ENCODE results near the gene UCK1. TPM values are rescaled to one million over a fixed set of nuclear protein-coding genes. Genes with fewer than 3 reads are reported as not detected.
"Not testable (repeated sequence)": the region's sequence is repeated elsewhere in the genome, so short reads cannot be mapped to it uniquely, and the experiment has no call there.

Gene UCK1
- total and polyA plus RNA-seq, 2 of the 8 experiments (the other 6 are each of a cell fraction or from before 2014, with no cell fraction given), result 35.1 to 42.0 TPM

GRCh38 chr9:131550465-131550864 lies 19.4 kb upstream of the UCK1 start:
- H2BK12ac ChIP-seq (ENCODE audit: low read depth, low read length); H2AK5ac ChIP-seq (ENCODE audit: low read depth, low read length); H2BK5ac ChIP-seq (ENCODE audit: low read depth, low read length); POLR2A ChIA-PET (ENCODE audit: partially characterized antibody); CTCF ChIA-PET (ENCODE audit: partially characterized antibody); H3K4me1 ChIP-seq (replicated peaks in 1 of 4; ENCODE audit: control insufficient read depth in 3 of 4, insufficient read depth in 4 of 4, low read length in 3 of 4); H3K18ac ChIP-seq (ENCODE audit: extremely low read depth, low read length); DNase-seq (ENCODE audit: low read depth in 1 of 2, low spot score in 2 of 2); H3K9ac ChIP-seq (replicated peaks in 1 of 4; ENCODE audit: extremely low read depth in 1 of 4, low read depth in 3 of 4, low read length in 3 of 4); H3K79me1 ChIP-seq (ENCODE audit: low read depth, low read length); H3K4ac ChIP-seq (replicated peaks; ENCODE audit: insufficient read length, low read depth, low read length); H2BK20ac ChIP-seq (ENCODE audit: low read length); H4K20me1 ChIP-seq (replicated peaks in 1 of 2; ENCODE audit: control insufficient read depth in 1 of 2, insufficient read depth in 2 of 2, low read length in 2 of 2); H3K23ac ChIP-seq (ENCODE audit: insufficient read length); H2BK15ac ChIP-seq (ENCODE audit: low read length); H3K36me3 ChIP-seq (ENCODE audit: control insufficient read depth in 2 of 4, insufficient read depth in 4 of 4, low read length in 3 of 4); H4K5ac ChIP-seq (ENCODE audit: insufficient read length, low read depth, low read length); H4K91ac ChIP-seq (replicated peaks; ENCODE audit: insufficient read length, low read length); H3K27ac ChIP-seq (ENCODE audit: low read depth, low read length); H3K14ac ChIP-seq (ENCODE audit: insufficient read length); H3K79me2 ChIP-seq (ENCODE audit: control insufficient read depth in 1 of 2, insufficient read depth in 2 of 2, low read length in 2 of 2); H2BK120ac ChIP-seq (replicated peaks; ENCODE audit: low read depth, low read length); H4K8ac ChIP-seq (ENCODE audit: extremely low read depth, insufficient read depth, low read length); H3K4me3 ChIP-seq (ENCODE audit: extremely low read depth in 1 of 4, insufficient read depth in 2 of 4, low read depth in 3 of 4, low read length in 4 of 4); FAIRE-seq; H3K56ac ChIP-seq (replicated peaks; ENCODE audit: insufficient read length, low read depth, low read length); H2AFZ ChIP-seq (ENCODE audit: low read length); H3K4me2 ChIP-seq (ENCODE audit: insufficient read depth in 1 of 2, low read depth in 2 of 2, low read length in 2 of 2): not testable (repeated sequence)
- WGBS, 2 experiments (ENCODE audit: extremely low coverage in 1 of 2, insufficient coverage in 1 of 2, insufficient read length in 1 of 2, insufficient replicate concordance in 2 of 2, low coverage in 1 of 2, low lambda C conversion rate in 2 of 2, missing lambda C conversion rate in 1 of 2), result 91% methylated on average over 8 of the region's 8 CpGs; no CpG with 5 or more reads in 1 of the 2 experiments
- peaks cover 11% of the 10 kb centered on the region; the same call in 1 of the 2 replicates for H3K23me2 ChIP-seq (ENCODE audit: low read depth, low read length)
- H3K27me3 ChIP-seq (replicated peaks in 1 of 4; ENCODE audit: control insufficient read depth in 3 of 4, extremely low read depth in 1 of 4, insufficient read depth in 3 of 4, low read length in 3 of 4), result peaks cover 24 to 49% (median 41%) of the 10 kb centered on the region in 4 experiments
- H3K9me3 ChIP-seq (ENCODE audit: insufficient read depth in 2 of 2, low read depth in 1 of 2, low read length in 1 of 2), result peaks cover 7 to 14% of the 10 kb centered on the region in 2 experiments

GRCh38 chr9:131549186-131549585 lies 18.1 kb upstream of the UCK1 start:
- H3K4ac ChIP-seq (replicated peaks; ENCODE audit: insufficient read length, low read depth, low read length); H3K27ac ChIP-seq (ENCODE audit: low read depth, low read length); H2BK5ac ChIP-seq (ENCODE audit: low read depth, low read length); DNase-seq (ENCODE audit: low read depth in 1 of 2, low spot score in 2 of 2); H4K5ac ChIP-seq (ENCODE audit: insufficient read length, low read depth, low read length); H4K91ac ChIP-seq (replicated peaks; ENCODE audit: insufficient read length, low read length); H2BK20ac ChIP-seq (ENCODE audit: low read length); H2AK5ac ChIP-seq (ENCODE audit: low read depth, low read length); H3K14ac ChIP-seq (ENCODE audit: insufficient read length); POLR2A ChIA-PET (ENCODE audit: partially characterized antibody); H3K56ac ChIP-seq (replicated peaks; ENCODE audit: insufficient read length, low read depth, low read length); H2BK15ac ChIP-seq (ENCODE audit: low read length); H3K36me3 ChIP-seq (ENCODE audit: control insufficient read depth in 2 of 4, insufficient read depth in 4 of 4, low read length in 3 of 4); H4K8ac ChIP-seq (ENCODE audit: extremely low read depth, insufficient read depth, low read length); H3K4me2 ChIP-seq (ENCODE audit: insufficient read depth in 1 of 2, low read depth in 2 of 2, low read length in 2 of 2); H2BK12ac ChIP-seq (ENCODE audit: low read depth, low read length); H2AFZ ChIP-seq (ENCODE audit: low read length); H3K4me3 ChIP-seq (ENCODE audit: extremely low read depth in 1 of 4, insufficient read depth in 2 of 4, low read depth in 3 of 4, low read length in 4 of 4); H3K9ac ChIP-seq (replicated peaks in 1 of 4; ENCODE audit: extremely low read depth in 1 of 4, low read depth in 3 of 4, low read length in 3 of 4); FAIRE-seq; H2BK120ac ChIP-seq (replicated peaks; ENCODE audit: low read depth, low read length); H3K79me1 ChIP-seq (ENCODE audit: low read depth, low read length); H3K23ac ChIP-seq (ENCODE audit: insufficient read length); H3K4me1 ChIP-seq (replicated peaks in 1 of 4; ENCODE audit: control insufficient read depth in 3 of 4, insufficient read depth in 4 of 4, low read length in 3 of 4); H4K20me1 ChIP-seq (replicated peaks in 1 of 2; ENCODE audit: control insufficient read depth in 1 of 2, insufficient read depth in 2 of 2, low read length in 2 of 2); H3K18ac ChIP-seq (ENCODE audit: extremely low read depth, low read length); CTCF ChIA-PET (ENCODE audit: partially characterized antibody); H3K79me2 ChIP-seq (ENCODE audit: control insufficient read depth in 1 of 2, insufficient read depth in 2 of 2, low read length in 2 of 2); H3K23me2 ChIP-seq (ENCODE audit: low read depth, low read length): not testable (repeated sequence)
- H3K9me3 ChIP-seq (ENCODE audit: insufficient read depth in 2 of 2, low read depth in 1 of 2, low read length in 1 of 2), result peaks cover 11 to 18% of the 10 kb centered on the region in 2 experiments
- peaks cover 18 to 49% (median 41%) of the 10 kb centered on the region in 4 experiments for H3K27me3 ChIP-seq (replicated peaks in 1 of 4; ENCODE audit: control insufficient read depth in 3 of 4, extremely low read depth in 1 of 4, insufficient read depth in 3 of 4, low read length in 3 of 4)
- 85% methylated on average over 10 of the region's 10 CpGs; no CpG with 5 or more reads in 1 of the 2 experiments for WGBS, 2 experiments (ENCODE audit: extremely low coverage in 1 of 2, insufficient coverage in 1 of 2, insufficient read length in 1 of 2, insufficient replicate concordance in 2 of 2, low coverage in 1 of 2, low lambda C conversion rate in 2 of 2, missing lambda C conversion rate in 1 of 2)

All from H1 (cell line).